Activated naive CD4-positive, alpha-beta T cell treated with anti-CD3 and anti-CD28 coated beads, Interleukin-2, amount 50 U/mL, for 24 hours (primary cell): ENCODE measurements around the gene TUBGCP4.
A peak's percentile ranks its signal among the peaks of the same experiment; 100 is the strongest.

ENCODE experiments used
- H3K27ac Mint-ChIP-seq: one replicate; pipeline ENCODE4 v1.8.0; 2021; ENCODE audit warnings: mild to moderate bottlenecking, mixed read lengths
- H3K27me3 Mint-ChIP-seq: one replicate; pipeline ENCODE4 v1.8.0; 2021; ENCODE audit warnings: mixed read lengths
- H3K36me3 Mint-ChIP-seq: one replicate; pipeline ENCODE4 v1.8.0; 2021; ENCODE audit warnings: mixed read lengths
- H3K4me1 Mint-ChIP-seq: one replicate; pipeline ENCODE4 v1.8.0; 2021; ENCODE audit warnings: mixed read lengths
- H3K4me3 Mint-ChIP-seq: one replicate; pipeline ENCODE4 v1.8.0; 2021; ENCODE audit warnings: mild to moderate bottlenecking, mixed read lengths
- H3K9me3 Mint-ChIP-seq: one replicate; pipeline ENCODE4 v1.8.0; 2021; ENCODE audit warnings: mixed read lengths

The TUBGCP4 gene, protein sequence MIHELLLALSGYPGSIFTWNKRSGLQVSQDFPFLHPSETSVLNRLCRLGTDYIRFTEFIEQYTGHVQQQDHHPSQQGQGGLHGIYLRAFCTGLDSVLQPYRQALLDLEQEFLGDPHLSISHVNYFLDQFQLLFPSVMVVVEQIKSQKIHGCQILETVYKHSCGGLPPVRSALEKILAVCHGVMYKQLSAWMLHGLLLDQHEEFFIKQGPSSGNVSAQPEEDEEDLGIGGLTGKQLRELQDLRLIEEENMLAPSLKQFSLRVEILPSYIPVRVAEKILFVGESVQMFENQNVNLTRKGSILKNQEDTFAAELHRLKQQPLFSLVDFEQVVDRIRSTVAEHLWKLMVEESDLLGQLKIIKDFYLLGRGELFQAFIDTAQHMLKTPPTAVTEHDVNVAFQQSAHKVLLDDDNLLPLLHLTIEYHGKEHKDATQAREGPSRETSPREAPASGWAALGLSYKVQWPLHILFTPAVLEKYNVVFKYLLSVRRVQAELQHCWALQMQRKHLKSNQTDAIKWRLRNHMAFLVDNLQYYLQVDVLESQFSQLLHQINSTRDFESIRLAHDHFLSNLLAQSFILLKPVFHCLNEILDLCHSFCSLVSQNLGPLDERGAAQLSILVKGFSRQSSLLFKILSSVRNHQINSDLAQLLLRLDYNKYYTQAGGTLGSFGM

DNA sequence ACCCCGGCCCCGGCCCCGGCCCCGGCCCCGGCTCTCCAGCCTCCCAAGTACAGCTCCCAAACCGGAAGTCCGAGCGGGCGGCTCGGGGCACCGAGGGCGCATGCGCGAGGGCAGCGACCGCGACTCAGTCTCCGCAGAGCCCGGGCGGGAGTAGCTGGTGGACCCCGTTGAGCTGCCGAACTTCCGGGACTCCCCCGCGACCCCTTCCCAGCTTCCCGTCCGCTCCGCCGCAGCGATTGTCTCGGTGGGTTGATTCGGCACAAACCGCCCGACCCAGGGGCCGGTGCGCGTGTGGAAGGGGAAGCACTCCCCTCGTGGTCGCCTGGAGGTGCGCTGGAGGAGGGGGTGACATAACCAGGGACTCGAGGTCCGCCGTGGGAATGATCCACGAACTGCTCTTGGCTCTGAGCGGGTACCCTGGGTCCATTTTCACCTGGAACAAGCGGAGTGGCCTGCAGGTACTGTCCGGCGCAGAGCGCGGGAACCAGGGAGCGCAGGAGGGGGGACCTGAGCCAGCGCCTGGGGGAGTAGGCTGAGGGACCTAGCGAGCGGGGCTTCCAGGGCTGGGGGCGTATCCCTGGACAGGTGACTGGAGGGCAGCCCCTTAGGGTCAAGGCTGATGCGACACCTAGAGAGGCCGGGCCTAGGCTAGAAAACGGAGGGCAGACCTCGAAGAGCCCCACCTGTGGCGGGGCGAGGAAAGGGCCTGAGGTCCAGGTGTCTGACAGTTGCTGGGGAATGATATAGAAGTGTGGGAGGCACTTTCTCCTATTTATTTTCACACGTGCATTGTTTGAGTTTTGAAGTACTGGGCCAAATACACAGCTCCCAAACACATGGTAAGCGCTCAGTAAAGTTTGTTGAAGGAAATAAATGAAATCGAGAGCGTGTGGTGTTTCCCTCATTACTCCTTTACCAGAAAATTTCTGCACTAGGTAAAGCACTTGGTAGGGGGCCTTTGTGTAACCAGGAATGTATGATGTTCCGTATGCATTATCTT is at the start of gene TUBGCP4, which contains the start of gene ZSCAN29:
TUBGCP4 (plus strand) TSS at position 127 of the 1,000 bp plus-strand sequence; CDS start at position 381, 254 bp downstream.
ZSCAN29 (minus strand) TSS at position 69 of the 1,000 bp plus-strand sequence. CDS start 1,130 bp downstream, outside the sequence.
- peaks cover 12% of the 10 kb centered on the region for H3K9me3 Mint-ChIP-seq
- H3K36me3 Mint-ChIP-seq, result peaks cover 31% of the 10 kb centered on the region
- peaks cover 60% of the 10 kb centered on the region for H3K4me1 Mint-ChIP-seq
- peak within 1 kb of the TSS; percentile 92 for H3K4me3 Mint-ChIP-seq
- peak within 1 kb of the TSS; percentile 91 for H3K27ac Mint-ChIP-seq
- H3K27me3 Mint-ChIP-seq, result no peaks in the 10 kb centered on the region

DNA sequence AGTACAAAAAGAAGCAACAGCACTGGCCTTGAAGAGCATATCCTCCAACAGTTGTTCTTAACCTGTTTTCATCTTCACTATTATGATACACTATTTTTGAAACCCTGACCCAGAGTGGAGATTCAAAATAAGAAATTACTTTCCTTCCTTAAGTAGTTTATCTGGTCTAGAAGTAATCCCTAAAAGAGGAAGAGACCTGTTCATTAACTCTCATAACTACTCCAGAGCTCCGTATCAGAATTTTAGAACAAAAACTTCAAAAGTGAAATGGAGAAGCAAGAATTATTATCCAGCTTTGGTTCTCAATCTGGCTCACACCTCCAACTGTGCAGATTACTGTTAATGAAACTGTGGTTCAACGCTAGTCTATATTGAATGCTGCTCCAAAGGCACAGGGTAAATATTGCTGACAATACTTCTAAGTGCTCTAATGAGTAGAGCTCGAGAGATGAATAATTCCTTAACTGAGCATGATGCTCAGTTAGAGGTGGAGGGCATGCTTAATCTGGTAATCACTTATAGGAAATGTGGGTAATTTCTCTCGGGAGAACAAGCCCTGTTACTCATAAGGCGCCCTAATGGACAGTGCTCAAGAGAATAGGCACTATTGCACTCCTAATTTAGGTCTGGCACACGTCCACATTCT is 45.7 kb upstream of the TUBGCP4 start:
- no peaks in the 10 kb centered on the region for H3K27me3 Mint-ChIP-seq
- peaks cover 10% of the 10 kb centered on the region for H3K36me3 Mint-ChIP-seq
- H3K4me3 Mint-ChIP-seq, result no peak overlapping the region
- H3K9me3 Mint-ChIP-seq, result no peaks in the 10 kb centered on the region
- H3K27ac Mint-ChIP-seq, result no peak overlapping the region
- peaks cover 33% of the 10 kb centered on the region for H3K4me1 Mint-ChIP-seq

DNA sequence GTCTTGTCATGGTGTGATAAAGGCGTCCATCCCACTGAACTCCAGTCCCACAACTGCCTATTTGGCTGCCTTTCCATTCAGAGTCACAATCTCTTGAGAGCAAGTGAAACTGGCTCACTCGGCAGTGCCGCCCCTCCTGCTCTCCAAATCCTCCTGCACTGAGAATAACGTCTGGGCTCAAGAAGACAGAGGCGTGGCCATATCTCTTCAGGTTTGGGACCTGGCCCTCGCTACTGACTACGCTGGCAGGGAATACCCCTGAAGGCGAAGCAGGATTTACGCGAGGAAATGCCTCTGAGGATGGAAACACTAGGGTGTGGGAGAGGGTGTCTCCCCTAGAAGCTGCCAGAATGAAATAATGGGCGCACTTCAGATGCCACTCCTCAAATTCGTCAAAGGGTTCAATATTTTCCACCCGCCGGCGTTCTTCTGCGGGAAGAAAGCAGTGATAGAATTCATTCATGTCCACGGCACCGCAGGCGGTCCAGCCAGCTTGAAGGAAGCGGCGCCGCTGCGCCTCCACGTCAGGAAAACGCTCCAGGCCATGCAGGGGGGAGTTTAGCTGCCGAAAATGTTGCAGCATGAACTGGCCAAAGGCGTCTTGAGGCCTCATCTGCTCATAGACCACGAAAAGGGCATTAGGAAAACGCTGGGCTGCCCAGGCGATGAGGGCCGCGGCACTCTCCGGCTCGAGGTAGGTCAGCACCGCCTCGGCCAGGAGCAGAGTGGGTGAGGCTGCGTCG is 41.5 kb upstream of the TUBGCP4 start:
- peaks cover 53% of the 10 kb centered on the region for H3K4me1 Mint-ChIP-seq
- H3K27me3 Mint-ChIP-seq, result no peaks in the 10 kb centered on the region
- peak overlapping the region; percentile 93 for H3K4me3 Mint-ChIP-seq
- peak overlapping the region; percentile 97 for H3K27ac Mint-ChIP-seq
- peaks cover 14% of the 10 kb centered on the region for H3K36me3 Mint-ChIP-seq
- no peaks in the 10 kb centered on the region for H3K9me3 Mint-ChIP-seq

DNA sequence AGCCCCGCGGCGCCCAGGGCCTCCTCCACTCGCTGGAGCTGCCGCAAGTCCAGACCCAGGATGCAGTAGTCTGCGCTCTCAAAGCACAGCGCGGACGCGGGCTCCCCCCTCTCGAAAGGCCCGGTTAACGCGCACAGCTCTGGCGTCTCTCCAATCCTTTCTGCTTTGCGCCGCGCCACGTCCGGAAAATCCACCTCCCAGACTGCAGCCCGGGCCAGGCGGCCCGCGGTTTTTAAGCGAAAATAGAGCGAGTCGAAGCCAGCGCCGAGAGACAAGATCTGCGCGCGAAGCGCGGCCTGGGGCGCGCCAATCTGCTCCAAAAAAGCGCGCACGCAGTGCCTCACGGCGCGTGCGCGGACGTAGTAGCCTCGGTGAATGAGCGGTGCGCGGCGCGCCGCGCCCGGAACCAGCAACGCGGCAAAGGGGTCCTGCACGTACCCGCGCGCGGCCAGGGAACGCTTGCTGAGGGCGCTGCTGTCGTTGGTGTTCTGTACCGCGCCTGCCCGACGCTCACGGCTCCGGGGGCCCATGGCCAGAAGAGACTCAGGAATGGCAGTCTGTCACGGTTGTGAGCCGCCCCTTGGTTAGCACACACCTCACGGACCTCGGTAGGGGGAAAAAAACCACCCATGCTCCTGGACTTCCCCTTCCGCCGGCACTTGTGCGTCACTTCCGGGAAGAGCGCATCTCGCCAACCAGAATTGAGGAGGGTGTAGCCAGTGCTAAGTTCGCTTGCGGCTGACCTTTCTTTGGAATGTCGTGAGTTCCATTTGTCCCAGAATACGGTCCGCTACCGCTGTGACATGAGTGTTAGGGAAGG is 40.7 kb upstream of the TUBGCP4 start, which contains the start of gene LCMT2:
LCMT2 (minus strand) TSS at position 614 of the 820 bp plus-strand sequence; CDS start at position 530, 84 bp downstream.
- Mint-ChIP-seq H3K9me3 (no peaks in the 10 kb centered on the region), H3K4me3 (peak within 1 kb of the TSS; percentile 93), H3K27me3 (no peaks in the 10 kb centered on the region), H3K4me1 (peaks cover 53% of the 10 kb centered on the region), H3K36me3 (peaks cover 17% of the 10 kb centered on the region), H3K27ac (peak within 1 kb of the TSS; percentile 97)

DNA sequence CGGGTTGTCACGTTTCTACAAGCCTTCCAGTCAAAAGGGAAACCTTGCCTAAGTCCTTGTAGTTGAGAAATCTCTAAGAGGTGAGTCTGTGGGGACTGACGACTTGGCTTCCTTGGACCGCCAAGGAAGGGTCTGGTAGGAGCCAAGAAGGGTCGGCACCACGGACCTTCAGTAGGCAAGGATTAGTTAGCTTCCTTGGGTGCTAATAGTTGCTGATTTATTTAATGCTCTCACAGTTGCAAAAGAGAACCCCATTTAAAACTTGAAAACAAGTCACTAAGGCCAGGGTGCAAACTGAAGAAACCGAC is 40.2 kb upstream of the TUBGCP4 start:
- peak overlapping the region; percentile 93 for H3K4me3 Mint-ChIP-seq
- peak overlapping the region; percentile 97 for H3K27ac Mint-ChIP-seq
- peaks cover 51% of the 10 kb centered on the region for H3K4me1 Mint-ChIP-seq
- H3K27me3 Mint-ChIP-seq, result no peaks in the 10 kb centered on the region
- no peaks in the 10 kb centered on the region for H3K9me3 Mint-ChIP-seq
- H3K36me3 Mint-ChIP-seq, result peaks cover 20% of the 10 kb centered on the region

DNA sequence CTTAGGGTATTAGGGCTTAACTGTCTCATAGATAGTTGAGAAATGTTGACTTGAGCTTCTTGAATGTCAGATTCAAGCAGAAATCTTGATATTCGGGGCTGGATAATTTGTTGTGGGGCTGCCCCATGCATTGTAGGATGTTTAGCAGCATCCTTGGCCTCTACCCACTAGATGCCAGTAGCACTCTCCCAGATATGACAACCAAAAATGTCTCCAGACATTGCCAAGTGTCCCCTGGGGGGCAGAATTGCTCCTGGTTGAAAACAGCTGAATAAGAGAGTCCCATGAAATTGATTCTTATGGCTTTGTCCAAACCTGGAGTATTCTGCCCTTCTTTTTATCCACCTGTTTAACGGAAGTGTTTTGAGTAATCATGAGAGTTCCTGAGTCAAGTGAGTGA is 24.6 kb upstream of the TUBGCP4 start:
- H3K27ac Mint-ChIP-seq, result no peak overlapping the region
- H3K36me3 Mint-ChIP-seq, result peaks cover 14% of the 10 kb centered on the region
- no peaks in the 10 kb centered on the region for H3K4me1 Mint-ChIP-seq
- H3K27me3 Mint-ChIP-seq, result no peaks in the 10 kb centered on the region
- no peaks in the 10 kb centered on the region for H3K9me3 Mint-ChIP-seq
- no peak overlapping the region for H3K4me3 Mint-ChIP-seq

DNA sequence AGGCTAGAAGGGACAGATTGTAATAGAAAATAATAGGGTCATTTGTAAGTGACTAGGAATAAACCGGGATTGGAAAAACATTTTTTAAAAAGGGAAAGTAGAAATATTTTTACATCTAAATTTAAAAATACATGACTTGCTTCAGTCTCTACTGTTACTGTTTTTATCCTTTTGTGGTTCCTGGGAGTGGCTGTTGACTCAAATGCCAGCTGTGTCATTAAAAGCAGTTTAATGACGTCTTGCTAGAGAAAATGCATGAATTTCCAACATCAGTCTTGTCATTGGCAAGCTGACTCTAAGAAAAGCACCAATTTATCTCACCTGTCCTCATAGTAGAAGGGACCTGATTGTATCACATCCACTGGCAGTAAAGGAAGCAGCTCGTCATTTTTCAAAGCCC is 23.8 kb upstream of the TUBGCP4 start:
- peaks cover 14% of the 10 kb centered on the region for H3K36me3 Mint-ChIP-seq
- H3K4me1 Mint-ChIP-seq, result no peaks in the 10 kb centered on the region
- no peaks in the 10 kb centered on the region for H3K9me3 Mint-ChIP-seq
- H3K4me3 Mint-ChIP-seq, result no peak overlapping the region
- H3K27me3 Mint-ChIP-seq, result no peaks in the 10 kb centered on the region
- no peak overlapping the region for H3K27ac Mint-ChIP-seq

DNA sequence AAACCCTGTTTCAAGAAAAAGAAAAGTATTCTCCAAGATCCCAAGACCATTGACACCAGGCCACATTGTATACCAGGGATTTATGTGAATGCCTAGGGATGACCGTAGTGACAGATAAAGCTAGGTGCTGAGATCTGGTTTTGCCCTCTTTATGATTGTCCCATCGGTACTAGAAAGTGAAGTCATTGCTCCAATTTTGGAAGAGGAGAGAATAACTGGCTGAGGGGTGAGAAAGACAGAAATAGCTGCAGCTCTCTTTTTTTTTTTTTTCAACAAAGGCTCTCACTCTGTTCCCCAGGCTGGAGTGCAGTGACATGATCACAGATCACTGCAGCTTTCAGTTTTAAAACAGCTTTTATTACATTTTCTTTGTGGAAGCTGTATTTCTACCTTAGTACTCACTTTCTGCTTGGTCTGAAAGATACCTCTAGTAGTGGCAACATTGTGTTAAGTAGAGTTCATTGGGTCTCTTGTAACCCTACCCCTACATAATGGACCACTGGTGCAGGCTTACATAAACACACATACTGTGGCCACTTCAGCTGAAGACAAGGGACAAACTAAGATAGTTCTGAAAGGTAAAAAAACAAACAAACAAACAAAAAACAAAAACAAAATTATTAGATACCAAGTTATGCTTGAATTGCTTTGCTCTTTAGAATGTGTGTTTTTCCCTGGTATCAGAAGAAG is 18.1 kb upstream of the TUBGCP4 start:
- no peak overlapping the region for H3K4me3 Mint-ChIP-seq
- peaks cover 18% of the 10 kb centered on the region for H3K4me1 Mint-ChIP-seq
- no peaks in the 10 kb centered on the region for H3K9me3 Mint-ChIP-seq
- peaks cover 15% of the 10 kb centered on the region for H3K36me3 Mint-ChIP-seq
- H3K27ac Mint-ChIP-seq, result no peak overlapping the region
- no peaks in the 10 kb centered on the region for H3K27me3 Mint-ChIP-seq

DNA sequence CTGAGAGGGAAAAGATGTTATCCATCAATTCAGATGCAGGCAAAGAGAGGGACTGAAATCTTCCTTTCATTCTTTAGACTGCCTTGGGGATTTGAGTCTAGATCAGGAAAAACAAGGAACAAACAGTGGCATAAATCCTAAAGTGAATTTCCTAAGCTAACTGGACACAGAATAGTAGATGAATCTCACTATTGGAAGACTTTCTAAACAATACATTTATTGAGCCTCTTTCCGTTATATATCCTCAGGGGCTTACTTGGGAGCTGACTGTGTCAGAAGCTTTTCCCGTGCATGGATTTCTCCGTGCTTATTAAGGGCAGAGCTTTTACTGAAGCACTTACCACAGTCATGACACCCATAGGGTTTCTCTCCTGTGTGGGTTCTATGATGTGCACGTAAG is 10.1 kb upstream of the TUBGCP4 start:
- Mint-ChIP-seq H3K9me3 (peaks cover 20% of the 10 kb centered on the region), H3K27me3 (no peaks in the 10 kb centered on the region), H3K27ac (no peak overlapping the region), H3K4me3 (no peak overlapping the region), H3K4me1 (peaks cover under 1% of the 10 kb centered on the region), H3K36me3 (peaks cover 62% of the 10 kb centered on the region)

DNA sequence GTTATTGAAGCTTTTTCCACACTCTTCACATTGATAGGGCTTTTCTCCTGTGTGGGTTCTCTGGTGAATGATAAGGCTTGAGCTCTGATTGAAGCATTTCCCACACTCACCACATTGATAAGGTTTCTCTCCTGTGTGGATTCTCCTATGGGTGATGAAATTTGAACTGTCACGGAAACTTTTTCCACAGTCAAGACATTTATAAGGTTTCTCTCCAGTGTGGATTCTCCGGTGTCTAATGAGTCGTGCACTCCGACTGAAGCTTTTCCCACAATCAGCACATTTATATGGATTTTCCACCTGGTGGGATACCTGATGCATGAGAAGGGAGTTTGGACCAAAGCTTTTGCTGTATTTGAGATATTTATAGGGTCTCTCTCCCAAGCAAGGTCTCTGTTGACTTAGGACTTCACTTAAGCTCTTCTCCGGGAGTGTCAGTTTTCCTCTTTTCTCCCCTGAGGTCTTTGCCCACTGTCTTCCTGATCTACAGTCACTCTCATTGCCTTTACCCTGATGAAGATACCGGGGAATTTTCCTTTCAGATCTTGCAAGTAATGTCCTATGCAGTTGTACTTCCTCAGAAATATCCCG is 9.5 kb upstream of the TUBGCP4 start:
- Mint-ChIP-seq H3K4me1 (peaks cover 7% of the 10 kb centered on the region), H3K9me3 (peaks cover 22% of the 10 kb centered on the region), H3K27me3 (no peaks in the 10 kb centered on the region)

DNA sequence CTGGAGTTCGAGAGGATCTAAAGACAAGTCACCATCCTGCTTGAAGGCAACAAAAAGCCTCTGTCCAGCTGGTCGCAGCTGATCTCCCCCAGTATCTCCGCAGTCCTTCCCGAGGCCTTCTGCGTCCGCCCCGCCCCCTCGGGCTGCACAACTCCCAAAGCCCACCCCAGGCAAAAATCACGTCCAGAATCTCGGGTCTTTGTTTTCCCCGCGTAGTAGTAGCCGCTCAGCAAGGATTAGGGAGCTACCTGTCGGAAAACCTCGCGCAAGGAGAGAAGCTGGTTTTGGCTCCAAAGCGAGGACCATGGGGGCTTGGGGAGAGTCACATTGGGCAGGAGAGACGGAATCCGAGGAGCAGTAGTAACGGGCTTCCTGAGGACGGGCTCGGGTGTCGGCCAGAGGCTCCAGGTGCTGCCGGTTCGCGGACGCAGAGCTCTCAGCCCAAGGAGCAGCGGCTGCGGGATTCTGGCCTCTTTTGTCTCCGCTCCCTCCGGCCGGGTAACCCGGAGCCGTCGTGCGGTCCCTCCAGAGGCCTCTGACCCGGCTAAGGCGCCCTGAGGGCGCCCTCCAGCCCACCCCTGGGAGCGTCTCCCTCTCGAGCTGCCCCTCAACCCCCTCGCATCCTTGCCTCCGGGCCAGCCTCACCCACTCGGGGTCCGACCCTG is 459 bp upstream of the TUBGCP4 start:
- Mint-ChIP-seq H3K4me3 (peak overlapping the region; percentile 92), H3K36me3 (peaks cover 36% of the 10 kb centered on the region), H3K4me1 (peaks cover 61% of the 10 kb centered on the region), H3K27me3 (no peaks in the 10 kb centered on the region), H3K9me3 (peaks cover 12% of the 10 kb centered on the region), H3K27ac (peak overlapping the region; percentile 90)

More for the DNA sequence above, 9.5 kb upstream of the TUBGCP4 start:
- H3K36me3 Mint-ChIP-seq, result peaks cover 65% of the 10 kb centered on the region
- H3K27ac Mint-ChIP-seq, result no peak overlapping the region
- H3K4me3 Mint-ChIP-seq, result no peak overlapping the region

DNA sequence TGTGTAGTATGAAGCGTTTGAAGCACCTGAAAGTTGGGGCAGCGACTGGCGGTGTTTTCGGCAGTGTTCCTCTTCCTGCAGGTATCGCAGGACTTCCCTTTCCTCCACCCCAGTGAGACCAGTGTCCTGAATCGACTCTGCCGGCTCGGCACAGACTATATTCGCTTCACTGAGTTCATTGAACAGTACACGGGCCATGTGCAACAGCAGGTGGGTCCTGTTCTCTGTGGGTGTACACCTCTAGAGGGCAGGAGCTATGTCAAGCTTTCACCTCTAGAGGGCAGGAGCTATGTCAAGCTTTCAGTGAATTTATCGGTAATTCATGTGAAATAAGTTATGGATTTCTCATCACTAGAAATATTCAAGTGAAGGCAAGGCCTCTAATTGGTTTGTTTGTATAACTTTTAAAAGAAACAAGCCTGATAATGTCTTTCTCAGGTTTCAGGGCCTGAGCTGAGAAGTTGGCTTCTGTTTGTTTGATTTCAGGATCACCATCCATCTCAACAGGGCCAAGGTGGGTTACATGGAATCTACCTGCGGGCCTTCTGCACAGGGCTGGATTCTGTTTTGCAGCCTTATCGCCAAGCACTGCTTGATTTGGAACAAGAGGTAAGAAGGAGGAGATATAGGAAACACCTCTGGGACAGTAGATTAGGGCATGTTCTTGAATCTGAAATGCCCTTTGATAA is 5.3 kb downstream of the TUBGCP4 start:
- H3K4me1 Mint-ChIP-seq, result peaks cover 26% of the 10 kb centered on the region
- no peaks in the 10 kb centered on the region for H3K9me3 Mint-ChIP-seq
- no peak overlapping the region for H3K4me3 Mint-ChIP-seq
- H3K27ac Mint-ChIP-seq, result no peak overlapping the region
- no peaks in the 10 kb centered on the region for H3K27me3 Mint-ChIP-seq
- H3K36me3 Mint-ChIP-seq, result peaks cover 16% of the 10 kb centered on the region
